PC-9 (cell line): ENCODE results near the gene C19orf25. TPM values are rescaled to one million over a fixed set of nuclear protein-coding genes. Genes with fewer than 3 reads are reported as not detected.

Experiments
- BruUV-seq: library from RNA; stranded (reverse); fragments of 400-500 nt; replicated peaks from 2 replicates; lab custom pipeline; 2021; lab: Mats Ljungman, UMichigan
- CTCF ChIA-PET: fragments of 300-600 bp; sonication (Branson Sonifier 250); formaldehyde crosslinking; loops from one replicate; lab custom pipeline; 2022; ENCODE audit warnings: antibody characterized with exemption; lab: Charles Lee
- POLR2A ChIA-PET: fragments of 300-600 bp; sonication (Branson Sonifier 250); formaldehyde crosslinking; loops from one replicate; lab custom pipeline; 2022; ENCODE audit warnings: antibody characterized with exemption; ENCODE audit not compliant: unreplicated experiment; lab: Charles Lee
- DNase-seq, 2 experiments: peaks; one replicate each; pipeline versions ENCODE4 v3.0.0 to v3.0.0-alpha.2; 2015 to 2022; ENCODE audit warnings: mixed read lengths in 1 of 2
- H2AFZ ChIP-seq: fragments of 200-600 bp; sonication (generic); 2 replicates; pipeline ENCODE4 v1.8.1; 2017; ENCODE audit warnings: antibody characterized with exemption
- H3F3A ChIP-seq: fragments of 200-600 bp; sonication (generic); 2 replicates; pipeline ENCODE4 v1.8.1; 2017; ENCODE audit warnings: antibody characterized with exemption, mild to moderate bottlenecking, low read depth; ENCODE audit not compliant: insufficient read depth
- H3K27ac ChIP-seq: fragments of 200-600 bp; sonication (generic); 2 replicates; pipeline ENCODE4 v1.6.1; 2016; ENCODE audit warnings: mixed run types
- H3K27me3 ChIP-seq: fragments of 200-600 bp; sonication (generic); 2 replicates; pipeline ENCODE4 v1.6.1; 2016; ENCODE audit warnings: low read depth, mixed run types; ENCODE audit not compliant: insufficient read depth
- H3K36me3 ChIP-seq: fragments of 200-600 bp; sonication (generic); 2 replicates; pipeline ENCODE4 v1.6.1; 2016; ENCODE audit warnings: low read depth, mixed run types
- H3K4me1 ChIP-seq: fragments of 200-600 bp; sonication (generic); replicated peaks from 2 replicates; pipeline ENCODE4 v1.6.1; 2016; ENCODE audit warnings: mixed run types; ENCODE audit not compliant: insufficient read depth
- H3K4me2 ChIP-seq: fragments of 200-600 bp; sonication (generic); 2 replicates; pipeline ENCODE4 v1.6.1; 2017; ENCODE audit warnings: mixed run types
- H3K4me3 ChIP-seq: fragments of 200-600 bp; sonication (generic); 2 replicates; pipeline ENCODE4 v1.6.1; 2016; ENCODE audit warnings: mixed run types
- H3K79me2 ChIP-seq: fragments of 200-600 bp; sonication (generic); 2 replicates; pipeline ENCODE4 v1.6.1; 2017; ENCODE audit warnings: low read depth, mixed run types
- H3K9me2 ChIP-seq: fragments of 200-600 bp; sonication (generic); 2 replicates; pipeline ENCODE4 v1.8.1; 2017; ENCODE audit warnings: mild to moderate bottlenecking; ENCODE audit not compliant: insufficient read depth
- H3K9me3 ChIP-seq: fragments of 200-600 bp; sonication (generic); 2 replicates; pipeline ENCODE4 v1.8.1; 2016; ENCODE audit warnings: low read depth; ENCODE audit not compliant: insufficient read depth
- H4K20me1 ChIP-seq: fragments of 200-600 bp; sonication (generic); 2 replicates; pipeline ENCODE4 v1.8.1; 2017; ENCODE audit not compliant: insufficient read depth
- EZH2 ChIP-seq: fragments of 200-600 bp; sonication (generic); IDR thresholded peaks from 2 replicates; pipeline ENCODE4 v1.8.0; 2017; ENCODE audit warnings: antibody characterized with exemption, low read depth
- intact Hi-C: fragments of 100-400 bp; cut with micrococcal nuclease; formaldehyde crosslinking; loops from one replicate; pipeline ENCODE4 v1.10.0; 2022; ENCODE audit not compliant: unreplicated experiment
- total RNA-seq: library from RNA; stranded (reverse); gene quantifications from 2 replicates; pipeline ENCODE4 v1.2.3, GENCODE V29; 2021
- TF ChIP-seq, protein P1 (sequence below): fragments of 200-600 bp; sonication (generic); conservative IDR thresholded peaks from 2 replicates; pipeline ENCODE4 v1.6.1; 2017; ENCODE audit warnings: mixed run types, antibody characterized with exemption, mild to moderate bottlenecking, moderate library complexity

C19orf25 gene
- total RNA-seq, 1 experiment from 2014 or later = 28.0 TPM

DNA sequence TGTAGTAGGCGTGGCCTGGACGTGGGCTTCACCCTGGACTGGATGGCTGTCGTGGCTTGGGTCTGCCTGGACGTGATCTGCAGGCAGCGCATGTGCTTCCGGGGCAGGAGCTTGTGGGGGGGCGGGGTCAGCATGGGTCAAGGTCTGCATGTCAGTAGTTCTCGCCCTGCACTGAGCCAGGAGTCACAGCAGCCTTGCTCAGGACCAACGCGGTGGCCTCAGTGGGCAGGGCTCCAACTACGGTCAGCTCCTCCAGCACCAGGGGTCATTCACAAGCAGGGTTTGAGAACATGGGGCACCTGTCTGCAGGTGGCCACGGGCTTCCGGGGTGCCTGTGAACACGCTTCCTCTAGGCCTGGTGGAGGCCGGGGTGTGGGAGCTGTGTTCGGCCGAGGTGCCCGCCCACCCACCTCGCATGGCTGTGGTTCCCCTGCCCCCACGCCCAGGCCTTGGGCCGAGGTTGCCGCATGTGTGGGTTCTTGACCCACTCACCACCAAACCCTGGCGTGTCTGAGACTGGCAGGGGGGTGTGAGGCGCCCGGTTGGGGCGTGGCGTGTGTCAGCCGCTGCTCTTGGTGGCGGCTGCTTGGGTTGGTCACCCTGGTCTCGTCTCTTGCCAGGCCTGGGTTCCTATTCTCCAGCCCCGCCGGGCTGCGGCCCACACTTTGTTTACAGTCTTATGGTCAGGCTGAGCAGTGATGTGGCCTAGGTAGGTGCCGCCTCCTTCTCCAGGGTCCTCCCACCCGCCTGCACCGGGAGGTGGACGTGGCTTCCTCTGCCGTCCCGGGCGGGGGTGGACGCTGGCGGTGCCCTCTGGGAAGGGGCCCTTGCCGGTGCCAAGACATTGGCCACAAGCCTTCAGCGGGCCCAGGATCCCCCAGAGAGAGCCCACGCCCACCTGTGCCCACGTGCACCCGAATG, 45.6 kb downstream of the C19orf25 start:
- Histone ChIP-seq H3K27me3 (no peaks in the 10 kb centered on the region), H3K4me1 (no peaks in the 10 kb centered on the region), H3K4me3 (no peak overlapping the region), H3K9me3 (no peaks in the 10 kb centered on the region), H3K79me2 (peaks cover 2% of the 10 kb centered on the region), H3K36me3 (no peaks in the 10 kb centered on the region), H3K9me2 (no peaks in the 10 kb centered on the region), H3F3A (peaks cover 26% of the 10 kb centered on the region; the same call in 1 of the 2 replicates), H3K27ac (no peak overlapping the region), H4K20me1 (no peaks in the 10 kb centered on the region), H2AFZ (no peak overlapping the region), H3K4me2 (no peak overlapping the region)
- POLR2A ChIA-PET = no interaction called here
- no peak for TF ChIP-seq EZH2
- TF ChIP-seq, protein P1, sequence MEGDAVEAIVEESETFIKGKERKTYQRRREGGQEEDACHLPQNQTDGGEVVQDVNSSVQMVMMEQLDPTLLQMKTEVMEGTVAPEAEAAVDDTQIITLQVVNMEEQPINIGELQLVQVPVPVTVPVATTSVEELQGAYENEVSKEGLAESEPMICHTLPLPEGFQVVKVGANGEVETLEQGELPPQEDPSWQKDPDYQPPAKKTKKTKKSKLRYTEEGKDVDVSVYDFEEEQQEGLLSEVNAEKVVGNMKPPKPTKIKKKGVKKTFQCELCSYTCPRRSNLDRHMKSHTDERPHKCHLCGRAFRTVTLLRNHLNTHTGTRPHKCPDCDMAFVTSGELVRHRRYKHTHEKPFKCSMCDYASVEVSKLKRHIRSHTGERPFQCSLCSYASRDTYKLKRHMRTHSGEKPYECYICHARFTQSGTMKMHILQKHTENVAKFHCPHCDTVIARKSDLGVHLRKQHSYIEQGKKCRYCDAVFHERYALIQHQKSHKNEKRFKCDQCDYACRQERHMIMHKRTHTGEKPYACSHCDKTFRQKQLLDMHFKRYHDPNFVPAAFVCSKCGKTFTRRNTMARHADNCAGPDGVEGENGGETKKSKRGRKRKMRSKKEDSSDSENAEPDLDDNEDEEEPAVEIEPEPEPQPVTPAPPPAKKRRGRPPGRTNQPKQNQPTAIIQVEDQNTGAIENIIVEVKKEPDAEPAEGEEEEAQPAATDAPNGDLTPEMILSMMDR = no peak
- CTCF ChIA-PET = interaction anchor here (0.6 kb wide), 2 partner anchors 12 to 73 kb away, joined by 3 to 4 read pairs; no protein-coding TSS in a partner anchor
- intact Hi-C loops = no loop called here
- BruUV-seq = no TSS peak
- DNase-seq = no peak

DNA sequence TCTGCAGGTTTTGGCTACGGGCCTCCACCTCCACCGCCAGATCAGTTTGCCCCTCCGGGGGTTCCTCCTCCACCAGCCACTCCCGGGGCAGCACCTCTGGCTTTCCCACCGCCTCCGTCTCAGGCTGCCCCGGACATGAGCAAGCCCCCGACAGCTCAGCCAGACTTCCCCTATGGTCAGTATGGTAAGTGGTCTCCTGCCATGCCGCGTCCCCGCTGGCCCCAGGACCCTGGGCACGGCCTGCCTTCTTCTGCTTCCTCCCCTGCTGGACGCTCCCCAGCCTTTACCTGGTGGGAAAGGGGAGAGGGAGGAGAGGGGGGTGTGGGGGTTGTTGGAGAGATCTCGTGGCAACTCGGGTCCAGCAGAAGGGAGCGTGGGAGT, 46.5 kb downstream of the C19orf25 start:
- no peak overlapping the region for H3K4me2 ChIP-seq
- no peaks in the 10 kb centered on the region for H3K36me3 ChIP-seq
- TF ChIP-seq, protein P1 = no peak
- no peak for TF ChIP-seq EZH2
- DNase-seq = no peak
- no peaks in the 10 kb centered on the region for H3K79me2 ChIP-seq
- intact Hi-C loops = no loop called here
- no peaks in the 10 kb centered on the region for H3K9me3 ChIP-seq
- no peaks in the 10 kb centered on the region for H3K4me1 ChIP-seq
- H3K4me3 ChIP-seq = no peak overlapping the region
- H4K20me1 ChIP-seq = no peaks in the 10 kb centered on the region
- no peak overlapping the region for H3K27ac ChIP-seq
- BruUV-seq = no TSS peak
- ChIA-PET CTCF (interaction anchor here (0.6 kb wide), 2 partner anchors 11 to 74 kb away, joined by 3 to 4 read pairs; no protein-coding TSS in a partner anchor), POLR2A (no interaction called here)
- H3K9me2 ChIP-seq = no peaks in the 10 kb centered on the region
- H3F3A ChIP-seq = peaks cover 21% of the 10 kb centered on the region; the same call in 1 of the 2 replicates
- H3K27me3 ChIP-seq = no peaks in the 10 kb centered on the region
- no peak overlapping the region for H2AFZ ChIP-seq

DNA sequence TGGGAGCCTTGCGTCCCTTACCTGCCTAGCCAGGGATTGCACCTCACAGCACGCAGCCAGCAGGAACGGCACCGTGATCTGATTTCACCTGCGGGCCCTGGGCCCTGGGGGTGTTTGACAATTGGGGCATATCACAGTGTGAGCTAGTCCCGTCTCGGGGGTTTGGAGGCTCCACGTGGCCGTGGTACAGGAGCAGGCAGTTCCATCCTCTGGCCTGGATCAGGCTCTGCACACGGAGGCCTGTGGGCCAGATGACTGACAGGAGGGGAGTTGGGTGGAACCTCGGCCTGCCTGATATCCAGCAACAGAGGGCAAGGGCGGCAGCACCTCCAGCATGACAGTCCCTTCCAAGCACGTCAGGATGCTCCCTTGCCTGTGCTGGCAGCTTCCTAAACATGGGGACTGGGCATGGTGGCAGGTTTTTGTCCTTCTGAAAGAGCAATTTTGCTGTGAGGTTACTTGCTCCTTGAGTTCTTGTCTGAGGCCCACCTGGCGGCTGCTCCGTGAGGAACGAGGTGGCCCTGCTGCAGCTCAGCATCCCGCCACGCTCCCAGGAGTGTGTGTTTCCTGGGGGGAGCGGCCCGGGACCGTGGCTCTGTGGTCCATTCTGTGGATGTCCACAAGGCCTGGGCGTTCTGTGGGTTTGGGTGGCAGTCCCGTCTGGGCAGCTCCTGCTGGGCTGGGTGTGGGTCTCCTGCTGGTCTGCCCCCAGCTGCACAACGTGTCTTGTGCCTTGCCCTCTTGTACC, 47.1 kb downstream of the C19orf25 start:
- Histone ChIP-seq H2AFZ (no peak overlapping the region), H3K4me3 (no peak overlapping the region), H3K9me3 (no peaks in the 10 kb centered on the region), H3F3A (peaks cover 17% of the 10 kb centered on the region; the same call in 1 of the 2 replicates), H3K9me2 (no peaks in the 10 kb centered on the region), H3K27me3 (no peaks in the 10 kb centered on the region), H3K27ac (no peak overlapping the region), H3K4me1 (no peaks in the 10 kb centered on the region), H4K20me1 (no peaks in the 10 kb centered on the region), H3K36me3 (no peaks in the 10 kb centered on the region), H3K4me2 (no peak overlapping the region), H3K79me2 (no peaks in the 10 kb centered on the region)
- CTCF ChIA-PET = no interaction called here
- POLR2A ChIA-PET = no interaction called here
- no peak for DNase-seq
- intact Hi-C loops = no loop called here
- BruUV-seq = no TSS peak
- no peak for TF ChIP-seq EZH2
- TF ChIP-seq, protein P1 = no peak
